ENCODE measurements around the gene FGF6.

DNA sequence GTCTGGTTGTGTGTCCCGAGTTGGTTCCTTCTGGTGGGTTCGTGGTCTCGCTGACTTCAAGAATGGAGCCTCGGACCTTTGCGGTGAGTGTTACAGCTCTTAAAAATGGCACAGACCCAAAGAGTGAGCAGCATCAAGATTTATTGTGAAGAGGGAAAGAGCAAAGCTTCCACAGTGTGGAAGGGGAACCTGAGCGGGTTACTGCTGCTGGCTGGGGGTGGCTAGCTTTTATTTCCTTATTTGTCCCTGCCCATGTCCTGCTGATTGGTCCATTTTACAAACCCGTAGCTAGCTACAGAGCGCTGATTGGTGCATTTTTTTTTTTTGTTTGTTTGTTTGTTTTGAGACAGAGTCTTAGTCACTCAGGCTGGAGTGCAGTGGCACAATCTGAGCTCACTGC lies 29.3 kb downstream of the FGF6 start:
- TF ChIP-seq, protein P1, sequence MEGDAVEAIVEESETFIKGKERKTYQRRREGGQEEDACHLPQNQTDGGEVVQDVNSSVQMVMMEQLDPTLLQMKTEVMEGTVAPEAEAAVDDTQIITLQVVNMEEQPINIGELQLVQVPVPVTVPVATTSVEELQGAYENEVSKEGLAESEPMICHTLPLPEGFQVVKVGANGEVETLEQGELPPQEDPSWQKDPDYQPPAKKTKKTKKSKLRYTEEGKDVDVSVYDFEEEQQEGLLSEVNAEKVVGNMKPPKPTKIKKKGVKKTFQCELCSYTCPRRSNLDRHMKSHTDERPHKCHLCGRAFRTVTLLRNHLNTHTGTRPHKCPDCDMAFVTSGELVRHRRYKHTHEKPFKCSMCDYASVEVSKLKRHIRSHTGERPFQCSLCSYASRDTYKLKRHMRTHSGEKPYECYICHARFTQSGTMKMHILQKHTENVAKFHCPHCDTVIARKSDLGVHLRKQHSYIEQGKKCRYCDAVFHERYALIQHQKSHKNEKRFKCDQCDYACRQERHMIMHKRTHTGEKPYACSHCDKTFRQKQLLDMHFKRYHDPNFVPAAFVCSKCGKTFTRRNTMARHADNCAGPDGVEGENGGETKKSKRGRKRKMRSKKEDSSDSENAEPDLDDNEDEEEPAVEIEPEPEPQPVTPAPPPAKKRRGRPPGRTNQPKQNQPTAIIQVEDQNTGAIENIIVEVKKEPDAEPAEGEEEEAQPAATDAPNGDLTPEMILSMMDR (conservative IDR thresholded peaks at IDR 0.05; ENCODE audit: low read length), result no peak
- TF ChIP-seq EZH2phosphoT487 (IDR thresholded peaks at IDR 0.05; ENCODE audit: borderline replicate concordance), result no peak
